Activated T-helper 17 cell treated with anti-CD3 and anti-CD28 coated beads, Interleukin-2, amount 50 U/mL, for 72 hours (primary cell): ENCODE data around the gene SLC39A11. TPM values are rescaled to one million over a fixed set of nuclear protein-coding genes. Genes with fewer than 3 reads are reported as not detected.
"Not testable (repeated sequence)": the region's sequence is repeated elsewhere in the genome, so short reads cannot be mapped to it uniquely, and the experiment has no call there.

Experiments used
- ATAC-seq: fragments of 150-1000 bp; cut with Tn5 transposase; replicated peaks from 2 replicates; pipeline ENCODE4 v1.10.0; 2021; ENCODE audit warnings: mild to moderate bottlenecking, moderate library complexity
- H3K27ac Mint-ChIP-seq: one replicate; pipeline ENCODE4 v1.8.0; 2022; ENCODE audit warnings: mixed read lengths
- H3K27me3 Mint-ChIP-seq: one replicate; pipeline ENCODE4 v1.8.0; 2022; ENCODE audit warnings: mixed read lengths
- H3K36me3 Mint-ChIP-seq: one replicate; pipeline ENCODE4 v1.8.0; 2022; ENCODE audit warnings: low read depth, mild to moderate bottlenecking, mixed read lengths
- H3K4me1 Mint-ChIP-seq: one replicate; pipeline ENCODE4 v1.8.0; 2022; ENCODE audit warnings: mixed read lengths
- H3K4me3 Mint-ChIP-seq: one replicate; pipeline ENCODE4 v1.8.0; 2022; ENCODE audit warnings: mild to moderate bottlenecking, mixed read lengths
- H3K9me3 Mint-ChIP-seq: one replicate; pipeline ENCODE4 v1.8.0; 2022; ENCODE audit warnings: mixed read lengths
- total RNA-seq, 2 donors: library from RNA; stranded (reverse); gene quantifications; one replicate each; pipeline ENCODE4 v1.2.3, GENCODE V29; 2022

The SLC39A11 gene
- total RNA-seq, 2 donors from 2014 or later, result 13.1 to 19.0 TPM

- H3K4me1 Mint-ChIP-seq, H3K9me3 Mint-ChIP-seq, H3K27ac Mint-ChIP-seq, ATAC-seq, H3K4me3 Mint-ChIP-seq, H3K36me3 Mint-ChIP-seq, H3K27me3 Mint-ChIP-seq: not testable (repeated sequence)
Measured at GRCh38 chr17:72782437-72782836, 310.1 kb downstream of the SLC39A11 start.

- H3K36me3 Mint-ChIP-seq, result peaks cover 3% of the 10 kb centered on the region
- no peak overlapping the region for H3K4me3 Mint-ChIP-seq
- ATAC-seq, result no peak
- H3K4me1 Mint-ChIP-seq, result no peaks in the 10 kb centered on the region
- H3K27me3 Mint-ChIP-seq, result no peaks in the 10 kb centered on the region
- no peaks in the 10 kb centered on the region for H3K9me3 Mint-ChIP-seq
- H3K27ac Mint-ChIP-seq, result no peak overlapping the region
Measured at GRCh38 chr17:72778169-72779151, 314.0 kb downstream of the SLC39A11 start.

- Mint-ChIP-seq H3K27ac (no peak overlapping the region), H3K9me3 (no peaks in the 10 kb centered on the region), H3K4me3 (no peak overlapping the region), H3K4me1 (no peaks in the 10 kb centered on the region), H3K36me3 (peaks cover 5% of the 10 kb centered on the region), H3K27me3 (no peaks in the 10 kb centered on the region)
- ATAC-seq, result no peak
Measured at GRCh38 chr17:72775919-72776318, 316.6 kb downstream of the SLC39A11 start.

GRCh38 chr17:72775237-72775636, 317.3 kb downstream of the SLC39A11 start:
- Mint-ChIP-seq H3K4me3 (no peak overlapping the region), H3K27me3 (no peaks in the 10 kb centered on the region), H3K36me3 (peaks cover 5% of the 10 kb centered on the region), H3K4me1 (no peaks in the 10 kb centered on the region), H3K9me3 (no peaks in the 10 kb centered on the region), H3K27ac (no peak overlapping the region)
- ATAC-seq, result no peak

- no peak for ATAC-seq
- no peak overlapping the region for H3K27ac Mint-ChIP-seq
- H3K36me3 Mint-ChIP-seq, result peaks cover 5% of the 10 kb centered on the region
- no peaks in the 10 kb centered on the region for H3K4me1 Mint-ChIP-seq
- H3K4me3 Mint-ChIP-seq, result no peak overlapping the region
- H3K27me3 Mint-ChIP-seq, result no peaks in the 10 kb centered on the region
- H3K9me3 Mint-ChIP-seq, result no peaks in the 10 kb centered on the region
Measured at GRCh38 chr17:72774236-72774635, 318.3 kb downstream of the SLC39A11 start.

GRCh38 chr17:72773225-72773624, 319.3 kb downstream of the SLC39A11 start:
- peak; percentile 54 for ATAC-seq
- H3K4me3 Mint-ChIP-seq, H3K4me1 Mint-ChIP-seq, H3K27me3 Mint-ChIP-seq, H3K9me3 Mint-ChIP-seq, H3K36me3 Mint-ChIP-seq, H3K27ac Mint-ChIP-seq: not testable (repeated sequence)

GRCh38 chr17:72772331-72772821, 320.1 kb downstream of the SLC39A11 start:
- Mint-ChIP-seq H3K27ac (no peak overlapping the region), H3K4me1 (no peaks in the 10 kb centered on the region), H3K4me3 (no peak overlapping the region), H3K9me3 (no peaks in the 10 kb centered on the region), H3K36me3 (peaks cover 5% of the 10 kb centered on the region), H3K27me3 (no peaks in the 10 kb centered on the region)
- no peak for ATAC-seq

GRCh38 chr17:72771734-72772133, 320.8 kb downstream of the SLC39A11 start:
- Mint-ChIP-seq H3K9me3 (no peaks in the 10 kb centered on the region), H3K4me1 (no peaks in the 10 kb centered on the region), H3K27me3 (no peaks in the 10 kb centered on the region), H3K27ac (no peak overlapping the region), H3K36me3 (peaks cover 5% of the 10 kb centered on the region), H3K4me3 (no peak overlapping the region)
- ATAC-seq, result no peak

GRCh38 chr17:72766761-72767356, 325.6 kb downstream of the SLC39A11 start:
- H3K36me3 Mint-ChIP-seq, result no peaks in the 10 kb centered on the region
- H3K27ac Mint-ChIP-seq, result no peak overlapping the region
- no peaks in the 10 kb centered on the region for H3K27me3 Mint-ChIP-seq
- ATAC-seq, result no peak
- no peaks in the 10 kb centered on the region for H3K4me1 Mint-ChIP-seq
- no peak overlapping the region for H3K4me3 Mint-ChIP-seq
- H3K9me3 Mint-ChIP-seq, result no peaks in the 10 kb centered on the region

GRCh38 chr17:72765368-72766153, 326.9 kb downstream of the SLC39A11 start:
- Mint-ChIP-seq H3K27me3 (no peaks in the 10 kb centered on the region), H3K4me1 (no peaks in the 10 kb centered on the region), H3K27ac (no peak overlapping the region), H3K36me3 (no peaks in the 10 kb centered on the region), H3K9me3 (no peaks in the 10 kb centered on the region), H3K4me3 (no peak overlapping the region)
- no peak for ATAC-seq

- no peaks in the 10 kb centered on the region for H3K9me3 Mint-ChIP-seq
- no peaks in the 10 kb centered on the region for H3K27me3 Mint-ChIP-seq
- no peak overlapping the region for H3K27ac Mint-ChIP-seq
- H3K4me1 Mint-ChIP-seq, result no peaks in the 10 kb centered on the region
- H3K4me3 Mint-ChIP-seq, result no peak overlapping the region
- no peaks in the 10 kb centered on the region for H3K36me3 Mint-ChIP-seq
- ATAC-seq, result peak; percentile 56
Measured at GRCh38 chr17:72764632-72765041, 327.9 kb downstream of the SLC39A11 start.

GRCh38 chr17:72763981-72764380, 328.5 kb downstream of the SLC39A11 start:
- H3K4me1 Mint-ChIP-seq, result no peaks in the 10 kb centered on the region
- no peaks in the 10 kb centered on the region for H3K27me3 Mint-ChIP-seq
- no peaks in the 10 kb centered on the region for H3K9me3 Mint-ChIP-seq
- no peak overlapping the region for H3K4me3 Mint-ChIP-seq
- no peak overlapping the region for H3K27ac Mint-ChIP-seq
- ATAC-seq, result no peak
- H3K36me3 Mint-ChIP-seq, result no peaks in the 10 kb centered on the region

GRCh38 chr17:72761893-72762575, 330.5 kb downstream of the SLC39A11 start:
- H3K4me1 Mint-ChIP-seq, H3K27ac Mint-ChIP-seq, H3K4me3 Mint-ChIP-seq, H3K36me3 Mint-ChIP-seq, H3K27me3 Mint-ChIP-seq, ATAC-seq, H3K9me3 Mint-ChIP-seq: not testable (repeated sequence)

- Mint-ChIP-seq H3K4me1 (no peaks in the 10 kb centered on the region), H3K27me3 (no peaks in the 10 kb centered on the region), H3K4me3 (no peak overlapping the region)
Measured at GRCh38 chr17:72761431-72761830, 331.1 kb downstream of the SLC39A11 start.

More at GRCh38 chr17:72761431-72761830, 331.1 kb downstream of the SLC39A11 start:
- no peak overlapping the region for H3K27ac Mint-ChIP-seq
- no peaks in the 10 kb centered on the region for H3K9me3 Mint-ChIP-seq
- H3K36me3 Mint-ChIP-seq, result no peaks in the 10 kb centered on the region
- ATAC-seq, result no peak
